Skeletal muscle cell (primary cell): Measurements from ENCODE around the gene UTP4.

Source experiments
- DNase-seq: peaks from one replicate; pipeline ENCODE4 v3.0.0-alpha.2; 2010; ENCODE audit warnings: low read depth
- H3K4me3 ChIP-seq: 2 replicates; pipeline ENCODE4 v1.5.1; 2011; ENCODE audit warnings: low read depth, mild to moderate bottlenecking, control low read depth, low read length, moderate library complexity

Gene UTP4

GRCh38 chr16:69132424-69133252 is at the start of gene UTP4, which contains the start of gene CHTF8:
Gene UTP4, plus strand, starts transcription at chr16:69132649. Its CDS starts 811 bp downstream, at chr16:69133460.
Gene CHTF8, minus strand, starts transcription at chr16:69132588. Its CDS starts 11,130 bp downstream, at chr16:69121458.
- peak within 1 kb of the TSS; percentile 98 for H3K4me3 ChIP-seq
- DNase-seq = peak; percentile 41

DNA sequence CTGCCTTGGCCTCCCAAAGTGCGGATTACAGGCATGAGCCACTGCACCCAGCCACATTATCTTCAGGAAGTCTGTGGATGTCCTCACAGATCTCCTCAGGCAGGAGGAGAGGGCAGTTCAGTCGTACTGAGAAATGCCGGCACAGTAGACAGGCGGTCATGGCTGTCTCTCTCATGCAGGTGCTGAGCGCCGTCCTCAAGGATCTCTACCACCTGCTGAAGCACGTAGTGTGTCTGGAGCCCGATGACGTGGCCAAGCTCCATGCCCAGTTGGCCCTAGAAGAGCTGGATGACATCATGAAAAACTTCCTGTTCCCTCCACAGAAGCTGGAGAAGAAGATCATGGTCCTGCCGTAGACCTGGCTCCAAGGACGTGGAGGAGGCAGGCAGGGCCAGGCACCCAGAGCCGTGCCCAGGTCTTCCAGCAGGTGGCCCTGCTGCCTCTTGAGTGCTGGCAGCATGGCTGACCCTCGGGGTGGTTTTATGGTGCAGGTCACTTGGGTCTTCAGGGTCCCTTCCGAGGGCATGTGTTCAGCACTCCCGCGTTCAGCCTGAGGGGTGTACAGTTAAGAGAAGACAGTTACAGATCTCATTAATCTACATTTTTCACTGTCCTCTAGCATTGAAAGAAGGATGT is 49.0 kb upstream of the UTP4 start:
- no peak for DNase-seq
- H3K4me3 ChIP-seq = no peak overlapping the region

GRCh38 chr16:69084289-69084688 is 48.2 kb upstream of the UTP4 start:
- no peak overlapping the region for H3K4me3 ChIP-seq
- DNase-seq = no peak

DNA sequence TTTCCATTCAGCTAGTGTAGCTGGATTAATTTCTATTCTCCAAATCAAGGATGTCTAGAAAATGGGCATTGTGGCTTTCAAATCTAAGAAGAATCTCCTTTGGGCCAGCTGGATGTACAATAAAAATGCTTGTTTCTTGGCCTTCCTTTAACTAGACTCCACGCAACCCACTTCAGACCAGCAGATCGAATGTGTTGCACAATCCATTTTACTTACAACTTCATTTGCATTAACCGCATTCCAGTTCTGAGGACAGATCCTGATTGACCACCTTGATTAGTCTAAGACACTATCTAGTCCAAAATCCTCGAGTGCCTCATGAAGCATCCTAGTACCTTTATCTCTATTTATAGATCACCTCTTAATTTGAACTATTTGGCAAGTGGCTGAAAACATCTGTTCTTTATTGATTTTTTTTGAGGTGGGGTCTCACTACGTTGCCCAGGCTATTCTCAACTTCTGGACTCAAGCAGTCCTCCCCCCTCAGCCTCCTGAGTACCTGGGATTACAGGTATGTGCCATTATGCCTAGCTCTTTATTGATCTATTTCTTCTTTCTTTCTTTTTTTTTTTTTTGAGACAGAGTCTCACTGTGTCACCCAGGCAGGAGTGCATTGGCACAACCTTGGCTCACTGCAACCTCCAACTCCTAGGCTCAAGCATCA is 47.3 kb upstream of the UTP4 start:
- no peak overlapping the region for H3K4me3 ChIP-seq
- no peak for DNase-seq

- no peak for DNase-seq
- H3K4me3 ChIP-seq = no peak overlapping the region
Measured at GRCh38 chr16:69087161-69087581, 45.3 kb upstream of the UTP4 start.

GRCh38 chr16:69088684-69089083 is 43.8 kb upstream of the UTP4 start:
- no peak overlapping the region for H3K4me3 ChIP-seq
- DNase-seq = no peak

DNA sequence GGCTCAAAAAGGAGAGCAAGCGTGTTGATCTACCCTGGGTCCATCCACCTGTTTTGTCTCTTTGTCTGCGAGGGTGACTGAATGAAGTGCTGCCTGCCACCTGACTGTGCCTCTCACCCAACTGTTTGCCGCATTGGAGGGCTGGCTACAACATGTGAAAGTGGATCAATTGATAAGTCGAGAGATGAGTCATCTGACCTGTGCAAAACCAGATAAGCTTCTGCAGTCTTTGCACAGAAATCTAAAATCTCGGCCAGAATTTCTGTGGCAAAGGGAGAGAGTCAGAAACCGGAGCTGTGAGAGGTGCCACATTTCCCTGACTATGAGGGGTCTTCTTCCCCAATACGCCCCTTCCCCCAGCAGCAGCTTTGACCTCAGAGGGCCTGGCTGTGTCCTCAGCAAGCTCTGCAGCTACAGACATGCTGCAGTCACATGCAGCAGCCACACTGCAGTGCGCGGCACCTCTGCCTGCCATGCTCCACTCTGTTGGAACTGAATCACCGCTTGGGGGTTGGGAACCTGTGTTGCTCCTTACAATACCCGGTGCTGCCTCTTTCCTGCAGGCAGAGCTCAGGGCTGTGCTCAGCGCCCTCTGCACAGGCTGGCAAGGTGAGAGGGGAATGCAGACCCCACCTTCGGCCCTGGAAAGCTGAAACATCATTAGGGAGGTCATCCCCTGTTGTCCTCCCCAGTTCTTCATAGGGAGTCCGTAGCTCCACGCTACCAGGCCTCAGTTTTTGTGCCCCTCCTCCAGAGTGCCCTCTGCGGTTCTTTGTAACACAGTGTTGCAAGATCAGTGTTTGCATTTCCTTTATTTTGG is 43.1 kb upstream of the UTP4 start:
- no peak for DNase-seq
- no peak overlapping the region for H3K4me3 ChIP-seq

DNA sequence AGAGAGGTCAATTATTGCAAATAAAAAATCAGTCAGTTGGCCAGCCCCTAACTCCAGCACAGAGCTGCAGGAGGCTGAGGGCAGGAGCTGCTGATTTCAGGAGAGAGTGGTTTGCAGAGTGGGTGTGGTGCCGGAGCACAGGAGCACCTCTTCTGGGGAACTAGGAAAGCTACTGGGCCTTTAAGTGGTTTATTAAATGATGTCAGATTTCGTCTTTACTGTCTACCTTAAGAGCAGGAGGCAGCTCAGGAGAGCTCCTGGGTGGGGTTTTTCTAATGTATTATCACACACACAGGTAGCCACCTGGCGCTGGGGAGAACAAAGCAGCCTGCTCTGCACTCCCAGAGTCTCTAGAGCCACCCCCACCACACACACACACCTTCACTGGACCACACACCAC is 38.5 kb upstream of the UTP4 start:
- no peak for DNase-seq
- no peak overlapping the region for H3K4me3 ChIP-seq

- H3K4me3 ChIP-seq = no peak overlapping the region
- no peak for DNase-seq
Measured at GRCh38 chr16:69094501-69094900, 37.9 kb upstream of the UTP4 start.

- H3K4me3 ChIP-seq = no peak overlapping the region
- DNase-seq = no peak
Measured at GRCh38 chr16:69095193-69095592, 37.3 kb upstream of the UTP4 start.

DNA sequence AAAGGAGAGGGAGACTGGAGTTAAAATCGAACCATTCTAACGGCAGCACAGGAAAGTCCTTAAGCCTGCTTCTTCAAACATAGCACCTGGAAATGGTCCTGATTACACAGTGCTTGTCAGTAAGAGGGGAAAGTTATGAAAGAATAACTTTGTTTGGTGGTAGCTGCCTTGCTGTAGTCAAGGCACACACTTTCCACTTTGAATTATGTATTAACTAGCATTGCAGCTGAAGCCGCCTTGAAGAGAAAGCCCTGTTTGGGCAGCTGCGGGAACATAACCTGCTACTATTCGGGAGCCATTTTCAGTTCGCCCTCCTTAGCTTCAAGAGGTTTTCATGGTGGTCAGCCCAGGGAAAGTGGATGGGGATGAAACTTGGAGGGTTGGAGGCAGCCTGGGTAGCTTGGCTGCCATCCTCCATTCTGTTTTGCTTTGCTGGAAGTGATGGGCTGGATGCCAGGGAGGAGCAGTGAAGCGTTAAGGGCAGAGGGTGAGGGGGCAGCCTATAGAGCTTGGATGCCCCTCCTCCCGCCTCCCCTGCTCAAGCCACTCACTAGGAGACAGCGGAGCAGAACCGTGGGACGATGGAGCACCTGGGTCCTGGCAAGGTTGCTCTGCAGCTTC is 32.3 kb upstream of the UTP4 start:
- H3K4me3 ChIP-seq = no peak overlapping the region
- DNase-seq = no peak

DNA sequence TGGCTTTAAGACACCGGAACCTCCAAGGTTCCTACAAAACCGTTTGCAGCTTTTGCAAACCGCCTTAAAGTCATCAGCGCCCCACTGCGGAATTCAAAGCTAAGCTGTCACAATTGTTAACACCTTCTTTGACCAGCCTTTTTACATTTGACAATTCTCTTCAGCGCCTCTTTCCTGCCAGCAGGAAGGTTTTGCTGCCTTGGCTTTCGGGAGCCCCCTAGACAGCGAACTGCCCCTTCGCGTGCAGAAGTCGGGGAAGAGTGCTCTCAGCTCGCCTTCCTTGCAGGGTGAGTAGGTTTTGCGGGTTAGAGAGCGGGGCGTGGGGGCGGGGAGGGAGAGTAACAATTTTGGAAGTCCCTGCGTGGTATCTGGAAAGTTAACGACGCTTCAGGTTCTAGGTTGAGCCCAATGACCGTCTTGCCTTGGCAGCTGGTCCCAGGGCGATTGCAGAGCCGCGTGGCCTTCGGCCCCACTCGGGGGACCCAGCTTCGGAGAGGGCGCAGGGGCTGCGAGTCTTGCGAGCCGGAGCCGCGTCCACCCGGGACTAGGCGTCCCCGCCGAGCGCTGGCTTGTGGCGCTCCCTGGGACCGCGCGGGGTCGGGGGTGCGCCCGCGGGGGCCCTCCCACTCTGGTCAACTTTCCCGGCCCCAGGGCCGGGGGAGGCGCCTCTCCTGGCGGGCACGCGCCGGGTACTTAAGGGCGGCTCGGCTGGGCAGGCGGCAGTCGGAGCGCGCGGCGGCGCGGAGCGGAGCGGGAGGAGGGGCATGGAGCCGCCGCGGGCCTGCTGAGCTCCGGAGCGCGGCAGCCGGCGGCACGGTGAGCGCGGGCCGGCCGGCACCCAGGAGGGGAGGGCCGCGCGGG is 26.7 kb upstream of the UTP4 start, which contains the start of gene HAS3:
HAS3 (plus strand) TSS at position 153 of the 861 bp plus-strand sequence. CDS start 3,743 bp downstream, outside the sequence.
- H3K4me3 ChIP-seq = peak within 1 kb of the TSS; percentile 60
- no peak for DNase-seq

GRCh38 chr16:69106491-69107315 is 25.7 kb upstream of the UTP4 start:
- H3K4me3 ChIP-seq = peak overlapping the region; percentile 55
- DNase-seq = no peak

DNA sequence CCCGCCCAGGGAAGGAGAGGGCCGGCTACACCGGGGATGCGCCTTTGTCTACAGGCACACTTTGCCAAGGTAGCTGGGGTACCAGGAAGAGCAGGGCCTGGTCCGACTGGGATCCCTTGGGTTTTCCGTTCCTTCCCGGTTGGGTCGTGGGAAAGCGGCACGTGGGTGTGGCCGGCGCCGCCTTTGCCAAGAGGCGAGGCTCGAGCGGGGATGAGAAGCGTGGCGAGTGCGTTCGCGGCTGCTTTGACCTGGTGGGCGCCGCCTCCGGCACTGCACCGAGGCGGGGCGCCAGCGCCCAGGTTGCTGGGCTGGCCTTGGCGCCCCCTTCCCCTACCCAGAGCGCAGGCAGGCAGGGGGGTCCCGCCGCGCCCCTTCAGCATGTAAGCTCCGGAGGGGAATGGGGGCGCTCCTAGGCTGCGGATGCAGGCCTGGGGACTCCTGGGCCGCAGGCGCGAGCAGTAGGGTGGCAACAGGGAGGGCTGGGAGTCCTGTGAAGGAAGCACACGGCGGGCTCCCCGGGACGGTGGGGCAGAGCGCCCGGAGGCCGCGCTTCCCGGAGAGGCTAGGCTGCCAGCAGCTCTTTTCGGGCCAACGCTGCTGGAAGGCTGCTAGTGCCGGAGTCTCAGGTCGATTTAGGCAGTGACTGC is 25.0 kb upstream of the UTP4 start:
- H3K4me3 ChIP-seq = peak overlapping the region; percentile 55
- no peak for DNase-seq

- H3K4me3 ChIP-seq = no peak overlapping the region
- no peak for DNase-seq
Measured at GRCh38 chr16:69108064-69108904, 24.2 kb upstream of the UTP4 start.

DNA sequence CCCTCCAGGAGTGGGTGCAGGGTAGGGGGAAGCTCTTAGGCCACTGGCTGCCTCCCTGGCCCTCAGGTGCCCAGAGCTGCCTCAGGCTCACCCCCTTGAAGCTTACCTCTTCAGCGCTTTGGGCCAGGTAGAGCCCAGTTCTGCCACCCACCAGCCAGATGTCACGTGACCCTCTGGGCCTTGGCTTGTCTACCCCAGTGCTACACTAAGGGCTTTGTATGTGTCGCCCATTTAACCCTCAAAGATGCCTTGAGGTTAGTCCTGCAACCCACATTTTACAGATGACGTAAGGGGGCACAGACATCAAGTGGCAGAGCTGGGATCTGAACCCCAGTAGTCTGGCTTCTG is 23.6 kb upstream of the UTP4 start:
- DNase-seq = no peak
- H3K4me3 ChIP-seq = no peak overlapping the region
